WTC11 (cell line): ENCODE results near the gene CLRN3. TPM values are rescaled to one million over a fixed set of nuclear protein-coding genes. Genes with fewer than 3 reads are reported as not detected.

Experiments used
- ATAC-seq: fragments of 200-7000 bp; cut with Tn5 transposase; 2 replicates; pipeline ENCODE4 v1.10.0; 2021; ENCODE audit warnings: mild to moderate bottlenecking, moderate library complexity
- CTCF ChIA-PET: fragments of 300-600 bp; sonication (Branson Sonifier 250); formaldehyde crosslinking; loops from one replicate; lab custom pipeline; 2021; ENCODE audit warnings: antibody characterized with exemption; lab: Charles Lee
- POLR2A ChIA-PET: fragments of 350-600 bp; sonication (Branson Sonifier 250); formaldehyde crosslinking; loops from one replicate; lab custom pipeline; 2021; ENCODE audit warnings: antibody characterized with exemption; lab: Charles Lee
- DNase-seq: peaks from one replicate; pipeline ENCODE4 v3.0.0; 2021; ENCODE audit warnings: low spot score
- H3K27ac Mint-ChIP-seq: 2 replicates; pipeline ENCODE4 v1.8.0; 2021; ENCODE audit warnings: mixed read lengths
- H3K27me3 Mint-ChIP-seq: 2 replicates; pipeline ENCODE4 v1.8.0; 2021; ENCODE audit warnings: low read depth, mild to moderate bottlenecking, moderate library complexity, mixed read lengths
- H3K36me3 Mint-ChIP-seq: 2 replicates; pipeline ENCODE4 v1.8.0; 2021; ENCODE audit warnings: mixed read lengths
- H3K4me1 Mint-ChIP-seq: 2 replicates; pipeline ENCODE4 v1.8.0; 2022; ENCODE audit warnings: mixed read lengths
- H3K4me3 Mint-ChIP-seq: 2 replicates; pipeline ENCODE4 v1.8.0; 2021; ENCODE audit warnings: mild to moderate bottlenecking, moderate library complexity, mixed read lengths
- H3K9me3 Mint-ChIP-seq: 2 replicates; pipeline ENCODE4 v1.8.0; 2021; ENCODE audit warnings: mixed read lengths
- ELF4 ChIP-seq: sonication (generic); formaldehyde crosslinking; IDR thresholded peaks from 2 replicates; pipeline ENCODE4 v1.8.1; 2022; ENCODE audit warnings: low read depth, mild to moderate bottlenecking, moderate library complexity, missing genetic modification reagents
- GRHL2 ChIP-seq: fragments of 250-450 bp; sonication (Bioruptor Pico); IDR thresholded peaks from 2 replicates; pipeline ENCODE4 v1.8.0; 2022; ENCODE audit warnings: mild to moderate bottlenecking, moderate library complexity; ENCODE audit not compliant: insufficient replicate concordance, severe bottlenecking
- HMGA2 ChIP-seq: fragments of 250-450 bp; sonication (Bioruptor Pico); IDR thresholded peaks from 2 replicates; pipeline ENCODE4 v1.4.0; 2021; ENCODE audit warnings: mild to moderate bottlenecking, moderate library complexity
- IRF2 ChIP-seq: sonication (generic); formaldehyde crosslinking; IDR thresholded peaks from 2 replicates; pipeline ENCODE4 v1.8.0; 2022; ENCODE audit warnings: low read depth, missing genetic modification reagents, borderline replicate concordance
- JUN ChIP-seq: sonication (generic); formaldehyde crosslinking; IDR thresholded peaks from 2 replicates; pipeline ENCODE4 v1.8.0; 2023; ENCODE audit warnings: mild to moderate bottlenecking, missing genetic modification reagents
- KAT7 ChIP-seq: sonication (generic); formaldehyde crosslinking; IDR thresholded peaks from 2 replicates; pipeline ENCODE4 v1.8.1; 2023; ENCODE audit warnings: missing genetic modification reagents, mild to moderate bottlenecking, borderline replicate concordance
- NFE2L1 ChIP-seq: sonication (generic); formaldehyde crosslinking; IDR thresholded peaks from 2 replicates; pipeline ENCODE4 v1.8.1; 2023; ENCODE audit warnings: missing genetic modification reagents
- OVOL2 ChIP-seq: fragments of 250-450 bp; sonication (Bioruptor Pico); IDR thresholded peaks from 2 replicates; pipeline ENCODE4 v1.9.0; 2021; ENCODE audit warnings: mild to moderate bottlenecking, borderline replicate concordance
- PRRX2 ChIP-seq: fragments of 250-450 bp; sonication (Bioruptor Pico); IDR thresholded peaks from 2 replicates; pipeline ENCODE4 v1.8.0; 2021; ENCODE audit warnings: mild to moderate bottlenecking
- RORB ChIP-seq: fragments of 250-450 bp; sonication (Bioruptor Pico); IDR thresholded peaks from 2 replicates; pipeline ENCODE4 v1.9.0; 2021; ENCODE audit warnings: mild to moderate bottlenecking
- SMAD4 ChIP-seq: sonication (generic); formaldehyde crosslinking; IDR thresholded peaks from 2 replicates; pipeline ENCODE4 v1.8.0; 2022; ENCODE audit warnings: mild to moderate bottlenecking, missing genetic modification reagents
- TEAD1 ChIP-seq: sonication (generic); formaldehyde crosslinking; IDR thresholded peaks from 2 replicates; pipeline ENCODE4 v1.8.0; 2022; ENCODE audit warnings: mild to moderate bottlenecking, missing genetic modification reagents
- TP53 ChIP-seq: sonication (generic); formaldehyde crosslinking; IDR thresholded peaks from 2 replicates; pipeline ENCODE4 v1.8.1; 2023; ENCODE audit warnings: mild to moderate bottlenecking, missing genetic modification reagents
- ZBTB21 ChIP-seq: sonication (generic); formaldehyde crosslinking; IDR thresholded peaks from 2 replicates; pipeline ENCODE4 v1.8.1; 2023; ENCODE audit warnings: mild to moderate bottlenecking, missing genetic modification reagents, borderline replicate concordance
- ZNF138 ChIP-seq: sonication (generic); formaldehyde crosslinking; conservative IDR thresholded peaks from 2 replicates; pipeline ENCODE4 v1.8.1; 2022; ENCODE audit warnings: mild to moderate bottlenecking, moderate library complexity, missing genetic modification reagents
- ZNF423 ChIP-seq: fragments of 250-450 bp; sonication (Bioruptor Pico); IDR thresholded peaks from 2 replicates; pipeline ENCODE4 v2.1.2; 2022; ENCODE audit warnings: mild to moderate bottlenecking, moderate library complexity
- ZNF671 ChIP-seq: fragments of 250-450 bp; sonication (Bioruptor Pico); IDR thresholded peaks from 2 replicates; pipeline ENCODE4 v1.8.0; 2021; ENCODE audit warnings: mild to moderate bottlenecking
- total RNA-seq: library from RNA; stranded (reverse); gene quantifications from 3 replicates; pipeline ENCODE4 v1.2.3, GENCODE V29; 2021
- TF ChIP-seq, protein P1 (sequence below): sonication (generic); formaldehyde crosslinking; IDR thresholded peaks from 2 replicates; pipeline ENCODE4 v1.8.0; 2023; ENCODE audit warnings: mild to moderate bottlenecking, missing genetic modification reagents
- TF ChIP-seq, protein P2 (sequence below): sonication (generic); formaldehyde crosslinking; IDR thresholded peaks from 2 replicates; pipeline ENCODE4 v1.8.0; 2023; ENCODE audit warnings: missing genetic modification reagents, mild to moderate bottlenecking, borderline replicate concordance
- TF ChIP-seq, protein P3 (sequence below): sonication (generic); formaldehyde crosslinking; IDR thresholded peaks from 2 replicates; pipeline ENCODE4 v1.8.0; 2023; ENCODE audit warnings: missing genetic modification reagents
- TF ChIP-seq, protein P4 (sequence below): fragments of 250-450 bp; sonication (Bioruptor Pico); conservative IDR thresholded peaks from 2 replicates; pipeline ENCODE4 v1.9.0; 2021; ENCODE audit warnings: mild to moderate bottlenecking
- TF ChIP-seq, protein P5 (sequence below): fragments of 250-450 bp; sonication (Bioruptor Pico); IDR thresholded peaks from 2 replicates; pipeline ENCODE4 v1.9.0; 2021; ENCODE audit warnings: mild to moderate bottlenecking
- TF ChIP-seq, protein P6 (sequence below): sonication (generic); formaldehyde crosslinking; IDR thresholded peaks from 2 replicates; pipeline ENCODE4 v1.8.1; 2023; ENCODE audit warnings: mild to moderate bottlenecking, missing genetic modification reagents

The CLRN3 gene
- total RNA-seq, 1 experiment from 2014 or later, result not detected

DNA sequence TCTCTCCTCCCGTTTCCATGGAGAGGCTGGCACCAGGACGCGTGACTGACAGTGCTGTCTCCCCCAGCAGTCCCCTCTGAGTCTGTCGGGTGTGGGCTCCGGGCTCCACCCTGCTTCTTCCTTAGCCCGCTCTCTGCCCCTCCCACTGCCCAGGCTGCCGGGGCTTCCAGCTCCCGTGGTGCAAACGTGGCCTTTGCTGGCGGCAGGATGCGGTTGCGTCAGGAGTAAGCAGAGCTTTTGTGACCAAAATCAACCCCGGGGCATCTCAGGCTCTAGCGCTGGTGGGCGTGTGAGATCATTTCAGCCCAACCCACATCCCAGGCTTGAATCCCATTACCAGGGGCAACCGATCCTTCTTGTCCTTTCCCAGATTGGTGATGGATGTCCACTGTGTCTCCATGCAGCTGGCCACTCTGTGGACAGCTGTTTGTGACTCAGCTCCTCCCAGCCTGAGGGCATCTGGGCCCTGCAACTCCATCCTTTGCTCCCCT lies 42.4 kb upstream of the CLRN3 start:
- ATAC-seq (no peak), DNase-seq (no peak)
- TF ChIP-seq ELF4 (CRISPR knock-in tag) (no peak), ZNF671 (CRISPR knock-in tag) (no peak), JUN (CRISPR knock-in tag) (no peak), TP53 (CRISPR knock-in tag) (no peak), ZNF423 (no peak), OVOL2 (CRISPR knock-in tag) (no peak), PRRX2 (no peak), ZNF138 (CRISPR knock-in tag) (no peak), IRF2 (no peak), NFE2L1 (CRISPR knock-in tag) (no peak), ZBTB21 (CRISPR knock-in tag) (no peak)
- TF ChIP-seq, protein P1, sequence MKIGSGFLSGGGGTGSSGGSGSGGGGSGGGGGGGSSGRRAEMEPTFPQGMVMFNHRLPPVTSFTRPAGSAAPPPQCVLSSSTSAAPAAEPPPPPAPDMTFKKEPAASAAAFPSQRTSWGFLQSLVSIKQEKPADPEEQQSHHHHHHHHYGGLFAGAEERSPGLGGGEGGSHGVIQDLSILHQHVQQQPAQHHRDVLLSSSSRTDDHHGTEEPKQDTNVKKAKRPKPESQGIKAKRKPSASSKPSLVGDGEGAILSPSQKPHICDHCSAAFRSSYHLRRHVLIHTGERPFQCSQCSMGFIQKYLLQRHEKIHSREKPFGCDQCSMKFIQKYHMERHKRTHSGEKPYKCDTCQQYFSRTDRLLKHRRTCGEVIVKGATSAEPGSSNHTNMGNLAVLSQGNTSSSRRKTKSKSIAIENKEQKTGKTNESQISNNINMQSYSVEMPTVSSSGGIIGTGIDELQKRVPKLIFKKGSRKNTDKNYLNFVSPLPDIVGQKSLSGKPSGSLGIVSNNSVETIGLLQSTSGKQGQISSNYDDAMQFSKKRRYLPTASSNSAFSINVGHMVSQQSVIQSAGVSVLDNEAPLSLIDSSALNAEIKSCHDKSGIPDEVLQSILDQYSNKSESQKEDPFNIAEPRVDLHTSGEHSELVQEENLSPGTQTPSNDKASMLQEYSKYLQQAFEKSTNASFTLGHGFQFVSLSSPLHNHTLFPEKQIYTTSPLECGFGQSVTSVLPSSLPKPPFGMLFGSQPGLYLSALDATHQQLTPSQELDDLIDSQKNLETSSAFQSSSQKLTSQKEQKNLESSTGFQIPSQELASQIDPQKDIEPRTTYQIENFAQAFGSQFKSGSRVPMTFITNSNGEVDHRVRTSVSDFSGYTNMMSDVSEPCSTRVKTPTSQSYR (CRISPR knock-in tag), result no peak
- TF ChIP-seq, protein P2, sequence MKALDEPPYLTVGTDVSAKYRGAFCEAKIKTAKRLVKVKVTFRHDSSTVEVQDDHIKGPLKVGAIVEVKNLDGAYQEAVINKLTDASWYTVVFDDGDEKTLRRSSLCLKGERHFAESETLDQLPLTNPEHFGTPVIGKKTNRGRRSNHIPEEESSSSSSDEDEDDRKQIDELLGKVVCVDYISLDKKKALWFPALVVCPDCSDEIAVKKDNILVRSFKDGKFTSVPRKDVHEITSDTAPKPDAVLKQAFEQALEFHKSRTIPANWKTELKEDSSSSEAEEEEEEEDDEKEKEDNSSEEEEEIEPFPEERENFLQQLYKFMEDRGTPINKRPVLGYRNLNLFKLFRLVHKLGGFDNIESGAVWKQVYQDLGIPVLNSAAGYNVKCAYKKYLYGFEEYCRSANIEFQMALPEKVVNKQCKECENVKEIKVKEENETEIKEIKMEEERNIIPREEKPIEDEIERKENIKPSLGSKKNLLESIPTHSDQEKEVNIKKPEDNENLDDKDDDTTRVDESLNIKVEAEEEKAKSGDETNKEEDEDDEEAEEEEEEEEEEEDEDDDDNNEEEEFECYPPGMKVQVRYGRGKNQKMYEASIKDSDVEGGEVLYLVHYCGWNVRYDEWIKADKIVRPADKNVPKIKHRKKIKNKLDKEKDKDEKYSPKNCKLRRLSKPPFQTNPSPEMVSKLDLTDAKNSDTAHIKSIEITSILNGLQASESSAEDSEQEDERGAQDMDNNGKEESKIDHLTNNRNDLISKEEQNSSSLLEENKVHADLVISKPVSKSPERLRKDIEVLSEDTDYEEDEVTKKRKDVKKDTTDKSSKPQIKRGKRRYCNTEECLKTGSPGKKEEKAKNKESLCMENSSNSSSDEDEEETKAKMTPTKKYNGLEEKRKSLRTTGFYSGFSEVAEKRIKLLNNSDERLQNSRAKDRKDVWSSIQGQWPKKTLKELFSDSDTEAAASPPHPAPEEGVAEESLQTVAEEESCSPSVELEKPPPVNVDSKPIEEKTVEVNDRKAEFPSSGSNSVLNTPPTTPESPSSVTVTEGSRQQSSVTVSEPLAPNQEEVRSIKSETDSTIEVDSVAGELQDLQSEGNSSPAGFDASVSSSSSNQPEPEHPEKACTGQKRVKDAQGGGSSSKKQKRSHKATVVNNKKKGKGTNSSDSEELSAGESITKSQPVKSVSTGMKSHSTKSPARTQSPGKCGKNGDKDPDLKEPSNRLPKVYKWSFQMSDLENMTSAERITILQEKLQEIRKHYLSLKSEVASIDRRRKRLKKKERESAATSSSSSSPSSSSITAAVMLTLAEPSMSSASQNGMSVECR, result no peak
- TF ChIP-seq, protein P3, sequence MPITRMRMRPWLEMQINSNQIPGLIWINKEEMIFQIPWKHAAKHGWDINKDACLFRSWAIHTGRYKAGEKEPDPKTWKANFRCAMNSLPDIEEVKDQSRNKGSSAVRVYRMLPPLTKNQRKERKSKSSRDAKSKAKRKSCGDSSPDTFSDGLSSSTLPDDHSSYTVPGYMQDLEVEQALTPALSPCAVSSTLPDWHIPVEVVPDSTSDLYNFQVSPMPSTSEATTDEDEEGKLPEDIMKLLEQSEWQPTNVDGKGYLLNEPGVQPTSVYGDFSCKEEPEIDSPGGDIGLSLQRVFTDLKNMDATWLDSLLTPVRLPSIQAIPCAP (CRISPR knock-in tag), result no peak
- TF ChIP-seq, protein P4, sequence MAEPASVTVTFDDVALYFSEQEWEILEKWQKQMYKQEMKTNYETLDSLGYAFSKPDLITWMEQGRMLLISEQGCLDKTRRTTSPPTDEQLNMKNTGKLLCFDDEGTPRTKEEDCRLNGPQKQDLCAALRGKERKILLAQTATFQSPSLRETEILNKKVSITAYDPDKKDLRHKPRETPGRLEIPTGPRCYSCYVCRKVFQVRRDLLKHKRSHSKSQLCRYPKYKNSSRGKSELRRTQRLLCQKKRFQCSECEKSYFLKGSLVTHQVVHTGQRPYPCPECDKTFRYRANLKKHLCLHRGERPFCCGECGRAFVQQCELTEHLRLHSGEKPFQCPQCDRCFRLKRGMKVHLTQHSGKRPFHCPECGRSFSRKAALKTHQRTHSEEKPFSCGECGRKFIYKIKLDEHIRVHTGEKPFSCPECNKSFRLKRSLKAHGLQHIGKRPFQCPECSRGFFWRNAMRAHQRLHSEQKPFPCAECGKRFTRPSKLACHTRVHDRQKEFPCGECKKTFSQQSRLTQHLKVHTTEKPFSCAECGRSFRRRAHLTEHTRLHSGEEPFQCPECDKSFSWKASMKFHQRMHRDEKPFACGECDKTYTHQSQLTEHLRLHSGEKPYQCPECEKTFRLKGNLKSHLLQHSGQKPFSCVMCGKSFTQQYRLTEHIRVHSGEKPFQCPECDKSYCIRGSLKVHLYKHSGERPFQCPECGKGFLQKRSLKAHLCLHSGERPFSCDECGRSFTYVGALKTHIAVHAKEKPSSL (CRISPR knock-in tag), result no peak
- Mint-ChIP-seq H3K27ac (no peak overlapping the region), H3K27me3 (no peaks in the 10 kb centered on the region), H3K4me3 (no peak overlapping the region), H3K9me3 (peaks cover 2% of the 10 kb centered on the region; the same call in 1 of the 2 replicates), H3K36me3 (no peaks in the 10 kb centered on the region), H3K4me1 (peaks cover 25% of the 10 kb centered on the region)
- CTCF ChIA-PET, result no interaction called here
- POLR2A ChIA-PET, result interaction anchor here (0.5 kb wide), 1 partner anchor 26 kb away, joined by 5 read pairs; no protein-coding TSS in a partner anchor

DNA sequence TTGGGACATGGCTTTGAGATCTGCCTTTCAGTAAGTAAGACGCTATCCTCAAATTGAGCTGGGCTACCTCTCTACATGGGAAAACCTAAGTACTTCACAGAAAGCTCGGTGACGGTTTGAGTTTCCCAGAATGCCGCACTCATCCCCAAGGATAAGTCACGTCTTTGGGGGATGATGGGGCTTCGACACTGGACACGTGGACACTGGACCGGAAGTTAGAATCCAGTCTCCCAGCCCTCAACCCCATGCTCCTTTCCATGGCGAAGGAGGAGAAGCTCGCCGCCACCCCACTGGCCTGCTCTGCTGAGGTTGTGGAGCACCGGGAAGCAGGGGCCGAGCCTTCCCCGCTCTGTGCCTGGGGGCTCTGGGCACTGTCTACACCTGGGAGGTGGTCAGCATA lies 41.6 kb upstream of the CLRN3 start:
- no peaks in the 10 kb centered on the region for H3K36me3 Mint-ChIP-seq
- no peak for ATAC-seq
- no peak overlapping the region for H3K27ac Mint-ChIP-seq
- POLR2A ChIA-PET, result interaction anchor here (0.5 kb wide), 1 partner anchor 27 kb away, joined by 5 read pairs; no protein-coding TSS in a partner anchor
- no peak for DNase-seq
- no peak overlapping the region for H3K4me3 Mint-ChIP-seq
- peaks cover 20% of the 10 kb centered on the region for H3K4me1 Mint-ChIP-seq
- peaks cover 3% of the 10 kb centered on the region; the same call in 1 of the 2 replicates for H3K9me3 Mint-ChIP-seq
- no peaks in the 10 kb centered on the region for H3K27me3 Mint-ChIP-seq
- CTCF ChIA-PET, result no interaction called here
- no peak for TF ChIP-seq KAT7 (CRISPR knock-in tag)
- TF ChIP-seq SMAD4 (CRISPR knock-in tag), result no peak
- TF ChIP-seq GRHL2, result no peak
- TF ChIP-seq RORB (CRISPR knock-in tag), result no peak
- TF ChIP-seq TEAD1 (CRISPR knock-in tag), result no peak
- no peak for TF ChIP-seq ZBTB21 (CRISPR knock-in tag)
- TF ChIP-seq, protein P5, sequence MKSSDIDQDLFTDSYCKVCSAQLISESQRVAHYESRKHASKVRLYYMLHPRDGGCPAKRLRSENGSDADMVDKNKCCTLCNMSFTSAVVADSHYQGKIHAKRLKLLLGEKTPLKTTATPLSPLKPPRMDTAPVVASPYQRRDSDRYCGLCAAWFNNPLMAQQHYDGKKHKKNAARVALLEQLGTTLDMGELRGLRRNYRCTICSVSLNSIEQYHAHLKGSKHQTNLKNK (CRISPR knock-in tag), result no peak
- TF ChIP-seq HMGA2 (CRISPR knock-in tag), result no peak
- TF ChIP-seq, protein P6, sequence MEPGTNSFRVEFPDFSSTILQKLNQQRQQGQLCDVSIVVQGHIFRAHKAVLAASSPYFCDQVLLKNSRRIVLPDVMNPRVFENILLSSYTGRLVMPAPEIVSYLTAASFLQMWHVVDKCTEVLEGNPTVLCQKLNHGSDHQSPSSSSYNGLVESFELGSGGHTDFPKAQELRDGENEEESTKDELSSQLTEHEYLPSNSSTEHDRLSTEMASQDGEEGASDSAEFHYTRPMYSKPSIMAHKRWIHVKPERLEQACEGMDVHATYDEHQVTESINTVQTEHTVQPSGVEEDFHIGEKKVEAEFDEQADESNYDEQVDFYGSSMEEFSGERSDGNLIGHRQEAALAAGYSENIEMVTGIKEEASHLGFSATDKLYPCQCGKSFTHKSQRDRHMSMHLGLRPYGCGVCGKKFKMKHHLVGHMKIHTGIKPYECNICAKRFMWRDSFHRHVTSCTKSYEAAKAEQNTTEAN (CRISPR knock-in tag), result no peak
- TF ChIP-seq ELF4 (CRISPR knock-in tag), result no peak
